Gastroesophageal sphincter (tissue), 2 donors: ENCODE data around the gene AKR7A2.
"Not testable (repeated sequence)": the region's sequence is repeated elsewhere in the genome, so short reads cannot be mapped to it uniquely, and the experiment has no call there.

Experiments used
- EP300 ChIP-seq: sonication (generic); formaldehyde crosslinking; IDR thresholded peaks from one replicate; pipeline ENCODE4 v1.6.1; 2017; ENCODE audit warnings: antibody characterized with exemption, mild to moderate bottlenecking
- POLR2A ChIP-seq, 2 donors: fragments of 450-650 bp; IDR thresholded peaks; one replicate each; pipeline ENCODE4 v1.6.1; 2017; ENCODE audit warnings: antibody characterized with exemption in 2 of 2, mild to moderate bottlenecking in 2 of 2, moderate library complexity in 1 of 2

GRCh38 chr1:19285366-19285765, 26.6 kb downstream of the AKR7A2 start:
- TF ChIP-seq EP300; POLR2A (IDR thresholded peaks at IDR 0.05): not testable (repeated sequence)
